Liver (tissue), 9 donors: ENCODE data around the gene ACOXL. TPM values are rescaled to one million over a fixed set of nuclear protein-coding genes. Genes with fewer than 3 reads are reported as not detected.

ENCODE experiments used
- DNase-seq: peaks from one replicate; pipeline ENCODE4 v3.0.0-alpha.2; 2017; ENCODE audit warnings: low spot score
- H3K27ac ChIP-seq, 2 donors: one replicate each; pipeline ENCODE4 v1.7.0; 2013; ENCODE audit warnings: inconsistent platforms in 2 of 2, low read length in 2 of 2, control low read depth in 1 of 2, low read depth in 1 of 2, mild to moderate bottlenecking in 1 of 2
- H3K27me3 ChIP-seq, 4 donors: one replicate each; pipeline versions ENCODE4 v1.6.1 to v1.7.0; 2013; ENCODE audit warnings: low read length in 3 of 4, inconsistent platforms in 1 of 4, mild to moderate bottlenecking in 1 of 4, moderate library complexity in 1 of 4; ENCODE audit not compliant: control insufficient read depth in 4 of 4, insufficient read depth in 4 of 4
- H3K36me3 ChIP-seq, 4 donors: one replicate each; pipeline versions ENCODE4 v1.6.1 to v1.7.0; 2013; ENCODE audit warnings: low read length in 3 of 4, mild to moderate bottlenecking in 3 of 4, low read depth in 1 of 4, moderate library complexity in 1 of 4; ENCODE audit not compliant: control insufficient read depth in 4 of 4, insufficient read depth in 3 of 4
- H3K4me1 ChIP-seq, 4 donors: one replicate each; pipeline versions ENCODE4 v1.6.1 to v1.7.0; 2013; ENCODE audit warnings: low read length in 3 of 4, mild to moderate bottlenecking in 3 of 4, moderate library complexity in 1 of 4; ENCODE audit not compliant: control insufficient read depth in 4 of 4, insufficient read depth in 4 of 4
- H3K4me3 ChIP-seq, 3 donors: one replicate each; pipeline versions ENCODE4 v1.6.1 to v1.7.0; 2013; ENCODE audit warnings: low read length in 3 of 3, control low read depth in 1 of 3, low read depth in 1 of 3, mild to moderate bottlenecking in 1 of 3
- H3K9ac ChIP-seq, 2 donors: one replicate each; pipeline ENCODE4 v1.7.0; 2013; ENCODE audit warnings: low read length in 2 of 2, mild to moderate bottlenecking in 2 of 2, moderate library complexity in 2 of 2, control low read depth in 1 of 2, low read depth in 1 of 2
- H3K9me3 ChIP-seq, 4 donors: one replicate each; pipeline versions ENCODE4 v1.6.1 to v1.7.0; 2013; ENCODE audit warnings: low read length in 3 of 4; ENCODE audit not compliant: control insufficient read depth in 4 of 4
- EGR1 ChIP-seq, 2 donors: IDR thresholded peaks; 2 replicates each; pipeline ENCODE4 v1.6.1; 2016 to 2018; ENCODE audit warnings: antibody characterized with exemption in 2 of 2, low read depth in 2 of 2
- FOXA1 ChIP-seq: IDR thresholded peaks from 2 replicates; pipeline ENCODE4 v1.6.1; 2016; ENCODE audit warnings: antibody characterized with exemption
- FOXA2 ChIP-seq: IDR thresholded peaks from 2 replicates; pipeline ENCODE4 v1.6.1; 2016; ENCODE audit warnings: antibody characterized with exemption
- GABPA ChIP-seq, 2 donors: IDR thresholded peaks in 1 of 2; conservative IDR thresholded peaks in 1 of 2; 2 replicates each; pipeline ENCODE4 v1.6.1; 2016; ENCODE audit warnings: antibody characterized with exemption in 2 of 2, mild to moderate bottlenecking in 1 of 2, moderate library complexity in 1 of 2
- HNF4G ChIP-seq: IDR thresholded peaks from 2 replicates; pipeline ENCODE4 v1.6.1; 2016; ENCODE audit warnings: antibody characterized with exemption
- NR2F2 ChIP-seq: IDR thresholded peaks from 2 replicates; pipeline ENCODE4 v1.6.1; 2016; ENCODE audit warnings: antibody characterized with exemption
- RAD21 ChIP-seq, 2 donors: IDR thresholded peaks; 2 replicates each; pipeline ENCODE4 v1.6.1; 2016; ENCODE audit warnings: antibody characterized with exemption in 2 of 2, mild to moderate bottlenecking in 2 of 2
- RXRA ChIP-seq, 2 donors: IDR thresholded peaks; 2 replicates each; pipeline ENCODE4 v1.6.1; 2017 to 2018; ENCODE audit warnings: antibody characterized with exemption in 2 of 2, mild to moderate bottlenecking in 1 of 2
- SP1 ChIP-seq: IDR thresholded peaks from 2 replicates; pipeline ENCODE4 v1.6.1; 2018; ENCODE audit warnings: antibody characterized with exemption, mild to moderate bottlenecking
- TAF1 ChIP-seq: conservative IDR thresholded peaks from 2 replicates; pipeline ENCODE4 v1.6.1; 2016; ENCODE audit warnings: antibody characterized with exemption, mild to moderate bottlenecking
- YY1 ChIP-seq: IDR thresholded peaks from 2 replicates; pipeline ENCODE4 v1.6.1; 2016; ENCODE audit warnings: antibody characterized with exemption, mild to moderate bottlenecking
- WGBS: extraction: QIAGEN DNeasy Blood & Tissue Kit; methylation state at CpG from one replicate; pipeline ENCODE4 v1.1.7; 2013; 5-methylcytosine and 5-hydroxymethylcytosine counted together
- polyA plus RNA-seq, 2 donors: library from polyadenylated mRNA; stranded (reverse) in 1 of 2; unstranded in 1 of 2; fragments of 200-250 nt in 1 of 2; fragments of >200 nt in 1 of 2; fragmentation: Nextera tagmentation in 1 of 2; extraction: Ambion mirVana in 1 of 2; gene quantifications; one replicate each; pipeline versions ENCODE4 v1.2.1 to v1.2.3, GENCODE V29; 2013 to 2015
- total RNA-seq, 2 donors: library from RNA; depleted of rRNA; stranded (reverse); fragments of >200 nt; gene quantifications; one replicate each; pipeline ENCODE4 v1.2.3, GENCODE V29; 2014
- TF ChIP-seq, protein P1 (sequence below): IDR thresholded peaks from 2 replicates; pipeline ENCODE4 v1.6.1; 2016; ENCODE audit warnings: antibody characterized with exemption, mild to moderate bottlenecking
- TF ChIP-seq, protein P2 (sequence below): IDR thresholded peaks from 2 replicates; pipeline ENCODE4 v1.6.1; 2016; ENCODE audit warnings: antibody characterized with exemption
- TF ChIP-seq, protein P3 (sequence below): IDR thresholded peaks from 2 replicates; pipeline ENCODE4 v1.6.1; 2016; ENCODE audit warnings: antibody characterized with exemption
- TF ChIP-seq, protein P4 (sequence below): IDR thresholded peaks from 2 replicates; pipeline ENCODE4 v1.6.1; 2016; ENCODE audit warnings: antibody characterized with exemption
- TF ChIP-seq, protein P5 (sequence below): fragments of 150-350 bp; IDR thresholded peaks from 2 replicates; pipeline ENCODE4 v1.5.1; 2017; ENCODE audit warnings: improper control_type of control experiment, low read depth, low read length; ENCODE audit not compliant: missing input control
- donor health status: healthy.
- donor health status: healthy.
- donor health status: healthy.
- donor health status: healthy.
- donor health status: healthy.

The ACOXL gene
- total and polyA plus RNA-seq, 4 donors, result 0.07 TPM; not detected in 3

DNA sequence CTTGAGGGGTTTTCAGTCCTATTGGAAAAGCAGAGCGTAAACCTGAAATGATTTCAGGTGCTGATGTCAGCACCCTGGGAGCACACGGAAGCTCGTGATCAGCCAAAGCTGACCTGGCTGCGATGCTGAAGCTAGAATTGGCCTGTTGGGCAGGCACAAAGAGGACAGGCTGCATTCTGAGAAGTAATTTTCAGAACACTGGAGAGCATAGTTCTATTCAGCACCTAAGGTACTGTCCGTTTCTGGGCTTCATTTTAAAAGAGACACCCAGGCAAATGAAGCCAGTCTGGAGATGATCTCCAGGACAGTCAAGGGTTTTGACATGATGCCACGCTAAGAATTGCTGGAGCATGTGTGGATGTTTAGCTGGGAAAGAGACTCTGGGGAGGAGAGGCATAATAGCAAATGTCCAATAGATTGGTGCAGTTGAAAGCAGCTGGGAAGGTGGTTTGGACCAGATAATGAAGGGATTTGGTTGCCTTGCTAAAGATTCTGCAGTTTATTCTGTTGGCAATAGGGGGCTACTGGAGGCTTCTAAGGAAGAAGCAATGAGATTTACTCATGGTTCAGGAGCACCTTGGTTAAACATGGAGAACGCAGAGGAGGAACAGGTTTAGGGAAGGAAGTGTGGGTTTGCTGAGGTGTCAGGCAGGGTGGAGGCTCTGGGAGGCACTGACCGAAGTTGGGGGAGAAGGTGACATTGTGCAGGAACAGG is 86.6 kb downstream of the ACOXL start:
- no peaks in the 10 kb centered on the region for H3K4me1 ChIP-seq
- no peak for DNase-seq
- H3K27ac ChIP-seq, result no peak overlapping the region
- WGBS, result 78% methylated on average over 8 of the region's 8 CpGs
- no peak for TF ChIP-seq SP1
- TF ChIP-seq FOXA2, result no peak
- TF ChIP-seq, protein P1, sequence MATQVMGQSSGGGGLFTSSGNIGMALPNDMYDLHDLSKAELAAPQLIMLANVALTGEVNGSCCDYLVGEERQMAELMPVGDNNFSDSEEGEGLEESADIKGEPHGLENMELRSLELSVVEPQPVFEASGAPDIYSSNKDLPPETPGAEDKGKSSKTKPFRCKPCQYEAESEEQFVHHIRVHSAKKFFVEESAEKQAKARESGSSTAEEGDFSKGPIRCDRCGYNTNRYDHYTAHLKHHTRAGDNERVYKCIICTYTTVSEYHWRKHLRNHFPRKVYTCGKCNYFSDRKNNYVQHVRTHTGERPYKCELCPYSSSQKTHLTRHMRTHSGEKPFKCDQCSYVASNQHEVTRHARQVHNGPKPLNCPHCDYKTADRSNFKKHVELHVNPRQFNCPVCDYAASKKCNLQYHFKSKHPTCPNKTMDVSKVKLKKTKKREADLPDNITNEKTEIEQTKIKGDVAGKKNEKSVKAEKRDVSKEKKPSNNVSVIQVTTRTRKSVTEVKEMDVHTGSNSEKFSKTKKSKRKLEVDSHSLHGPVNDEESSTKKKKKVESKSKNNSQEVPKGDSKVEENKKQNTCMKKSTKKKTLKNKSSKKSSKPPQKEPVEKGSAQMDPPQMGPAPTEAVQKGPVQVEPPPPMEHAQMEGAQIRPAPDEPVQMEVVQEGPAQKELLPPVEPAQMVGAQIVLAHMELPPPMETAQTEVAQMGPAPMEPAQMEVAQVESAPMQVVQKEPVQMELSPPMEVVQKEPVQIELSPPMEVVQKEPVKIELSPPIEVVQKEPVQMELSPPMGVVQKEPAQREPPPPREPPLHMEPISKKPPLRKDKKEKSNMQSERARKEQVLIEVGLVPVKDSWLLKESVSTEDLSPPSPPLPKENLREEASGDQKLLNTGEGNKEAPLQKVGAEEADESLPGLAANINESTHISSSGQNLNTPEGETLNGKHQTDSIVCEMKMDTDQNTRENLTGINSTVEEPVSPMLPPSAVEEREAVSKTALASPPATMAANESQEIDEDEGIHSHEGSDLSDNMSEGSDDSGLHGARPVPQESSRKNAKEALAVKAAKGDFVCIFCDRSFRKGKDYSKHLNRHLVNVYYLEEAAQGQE, result no peak
- no peak for TF ChIP-seq EGR1 (IDR thresholded peaks at IDR 0.05; ENCODE audit: low read depth in 2 of 2)
- TF ChIP-seq TAF1, result no peak
- TF ChIP-seq, protein P2, sequence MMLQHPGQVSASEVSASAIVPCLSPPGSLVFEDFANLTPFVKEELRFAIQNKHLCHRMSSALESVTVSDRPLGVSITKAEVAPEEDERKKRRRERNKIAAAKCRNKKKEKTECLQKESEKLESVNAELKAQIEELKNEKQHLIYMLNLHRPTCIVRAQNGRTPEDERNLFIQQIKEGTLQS, result no peak
- TF ChIP-seq, protein P3, sequence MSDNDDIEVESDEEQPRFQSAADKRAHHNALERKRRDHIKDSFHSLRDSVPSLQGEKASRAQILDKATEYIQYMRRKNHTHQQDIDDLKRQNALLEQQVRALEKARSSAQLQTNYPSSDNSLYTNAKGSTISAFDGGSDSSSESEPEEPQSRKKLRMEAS, result no peak
- TF ChIP-seq NR2F2, result no peak
- TF ChIP-seq, protein P4, sequence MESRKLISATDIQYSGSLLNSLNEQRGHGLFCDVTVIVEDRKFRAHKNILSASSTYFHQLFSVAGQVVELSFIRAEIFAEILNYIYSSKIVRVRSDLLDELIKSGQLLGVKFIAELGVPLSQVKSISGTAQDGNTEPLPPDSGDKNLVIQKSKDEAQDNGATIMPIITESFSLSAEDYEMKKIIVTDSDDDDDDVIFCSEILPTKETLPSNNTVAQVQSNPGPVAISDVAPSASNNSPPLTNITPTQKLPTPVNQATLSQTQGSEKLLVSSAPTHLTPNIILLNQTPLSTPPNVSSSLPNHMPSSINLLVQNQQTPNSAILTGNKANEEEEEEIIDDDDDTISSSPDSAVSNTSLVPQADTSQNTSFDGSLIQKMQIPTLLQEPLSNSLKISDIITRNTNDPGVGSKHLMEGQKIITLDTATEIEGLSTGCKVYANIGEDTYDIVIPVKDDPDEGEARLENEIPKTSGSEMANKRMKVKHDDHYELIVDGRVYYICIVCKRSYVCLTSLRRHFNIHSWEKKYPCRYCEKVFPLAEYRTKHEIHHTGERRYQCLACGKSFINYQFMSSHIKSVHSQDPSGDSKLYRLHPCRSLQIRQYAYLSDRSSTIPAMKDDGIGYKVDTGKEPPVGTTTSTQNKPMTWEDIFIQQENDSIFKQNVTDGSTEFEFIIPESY, result no peak
- no peak for TF ChIP-seq RXRA (IDR thresholded peaks at IDR 0.05)
- no peak for TF ChIP-seq YY1
- TF ChIP-seq HNF4G, result no peak
- TF ChIP-seq FOXA1, result no peak
- TF ChIP-seq, protein P5, sequence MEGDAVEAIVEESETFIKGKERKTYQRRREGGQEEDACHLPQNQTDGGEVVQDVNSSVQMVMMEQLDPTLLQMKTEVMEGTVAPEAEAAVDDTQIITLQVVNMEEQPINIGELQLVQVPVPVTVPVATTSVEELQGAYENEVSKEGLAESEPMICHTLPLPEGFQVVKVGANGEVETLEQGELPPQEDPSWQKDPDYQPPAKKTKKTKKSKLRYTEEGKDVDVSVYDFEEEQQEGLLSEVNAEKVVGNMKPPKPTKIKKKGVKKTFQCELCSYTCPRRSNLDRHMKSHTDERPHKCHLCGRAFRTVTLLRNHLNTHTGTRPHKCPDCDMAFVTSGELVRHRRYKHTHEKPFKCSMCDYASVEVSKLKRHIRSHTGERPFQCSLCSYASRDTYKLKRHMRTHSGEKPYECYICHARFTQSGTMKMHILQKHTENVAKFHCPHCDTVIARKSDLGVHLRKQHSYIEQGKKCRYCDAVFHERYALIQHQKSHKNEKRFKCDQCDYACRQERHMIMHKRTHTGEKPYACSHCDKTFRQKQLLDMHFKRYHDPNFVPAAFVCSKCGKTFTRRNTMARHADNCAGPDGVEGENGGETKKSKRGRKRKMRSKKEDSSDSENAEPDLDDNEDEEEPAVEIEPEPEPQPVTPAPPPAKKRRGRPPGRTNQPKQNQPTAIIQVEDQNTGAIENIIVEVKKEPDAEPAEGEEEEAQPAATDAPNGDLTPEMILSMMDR, result no peak
- no peak for TF ChIP-seq RAD21 (IDR thresholded peaks at IDR 0.05)
- no peaks in the 10 kb centered on the region for H3K27me3 ChIP-seq
- H3K9ac ChIP-seq, result no peak overlapping the region
- H3K4me3 ChIP-seq, result no peak overlapping the region
- H3K36me3 ChIP-seq, result no peaks in the 10 kb centered on the region
- H3K9me3 ChIP-seq, result no peaks in the 10 kb centered on the region

DNA sequence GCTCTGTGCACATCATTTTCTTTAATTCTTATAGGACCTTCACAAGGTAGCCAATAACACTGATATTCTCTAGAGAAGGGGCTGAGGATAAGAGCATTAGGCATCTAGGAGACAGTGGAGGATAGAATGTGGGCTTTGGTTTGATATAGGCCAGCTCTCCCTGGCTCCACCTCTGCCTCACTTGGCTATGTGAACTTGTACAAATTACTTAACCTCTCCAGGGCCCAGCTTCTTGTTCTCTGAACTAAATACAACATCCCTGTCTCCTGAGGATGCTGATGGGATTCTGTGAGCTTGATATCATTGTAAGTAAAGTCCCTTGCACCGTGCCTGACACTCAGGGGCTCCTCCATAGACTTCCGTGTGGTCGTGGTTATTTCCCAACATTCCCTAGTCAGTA is 87.3 kb downstream of the ACOXL start:
- H3K27me3 ChIP-seq, result no peaks in the 10 kb centered on the region
- H3K9me3 ChIP-seq, result peaks cover 0 to 2% (median 0%) of the 10 kb centered on the region in 4 donors
- H3K27ac ChIP-seq, result no peak overlapping the region
- no peak overlapping the region for H3K9ac ChIP-seq
- TF ChIP-seq HNF4G, result no peak
- TF ChIP-seq, protein P5, result no peak
- TF ChIP-seq GABPA (IDR thresholded peaks at IDR 0.05 in 1 of 2, conservative IDR thresholded peaks at IDR 0.05 in 1 of 2), result no peak
- TF ChIP-seq YY1, result no peak
- no peak for TF ChIP-seq FOXA2
- TF ChIP-seq EGR1 (IDR thresholded peaks at IDR 0.05; ENCODE audit: low read depth in 2 of 2), result no peak
- TF ChIP-seq SP1, result no peak
- no peak for TF ChIP-seq RXRA (IDR thresholded peaks at IDR 0.05)
- TF ChIP-seq, protein P3, result no peak
- no peak for TF ChIP-seq RAD21 (IDR thresholded peaks at IDR 0.05)
- no peak for TF ChIP-seq NR2F2
- H3K4me1 ChIP-seq, result no peaks in the 10 kb centered on the region
- H3K36me3 ChIP-seq, result no peaks in the 10 kb centered on the region
- no peak for DNase-seq
- 79% methylated on average over 3 of the region's 3 CpGs for WGBS
- no peak overlapping the region for H3K4me3 ChIP-seq
